A673 (cell line): ENCODE results near the gene GIMAP1. TPM values are rescaled to one million over a fixed set of nuclear protein-coding genes. Genes with fewer than 3 reads are reported as not detected.
A peak's percentile ranks its signal among the peaks of the same experiment; 100 is the strongest.

Experiments used
- BruUV-seq: library from RNA; stranded (reverse); fragments of 400-500 nt; replicated peaks from 2 replicates; lab custom pipeline; 2021; lab: Mats Ljungman, UMichigan
- CTCF ChIA-PET: fragments of 300-600 bp; sonication (Branson Sonifier 250); formaldehyde crosslinking; loops from one replicate; lab custom pipeline; 2022; ENCODE audit warnings: antibody characterized with exemption; lab: Charles Lee
- POLR2A ChIA-PET: fragments of 300-600 bp; sonication (Branson Sonifier 250); formaldehyde crosslinking; loops from one replicate; lab custom pipeline; 2022; ENCODE audit warnings: antibody characterized with exemption; ENCODE audit not compliant: low non-redundant PET; lab: Charles Lee
- DNase-seq: peaks from one replicate; pipeline ENCODE4 v3.0.0-alpha.2; 2015; ENCODE audit warnings: low spot score
- H3K27ac ChIP-seq: fragments of 200-600 bp; sonication (generic); 2 replicates; pipeline ENCODE4 v1.5.1; 2016; ENCODE audit warnings: mixed run types, low read depth, mild to moderate bottlenecking, mixed read lengths, antibody characterized with exemption, low read length; ENCODE audit not compliant: poor library complexity, severe bottlenecking
- H3K27me3 ChIP-seq: fragments of 200-600 bp; sonication (generic); replicated peaks from 2 replicates; pipeline ENCODE4 v1.6.1; 2017; ENCODE audit warnings: mixed run types, low read depth, mild to moderate bottlenecking, mixed read lengths, antibody characterized with exemption, low read length; ENCODE audit not compliant: insufficient read depth, poor library complexity
- H3K36me3 ChIP-seq: fragments of 200-600 bp; sonication (generic); 2 replicates; pipeline ENCODE4 v1.6.1; 2016; ENCODE audit warnings: mixed run types, mild to moderate bottlenecking, mixed read lengths, antibody characterized with exemption, low read length; ENCODE audit not compliant: insufficient read depth, poor library complexity, severe bottlenecking
- H3K4me1 ChIP-seq: fragments of 200-600 bp; sonication (generic); 2 replicates; pipeline ENCODE4 v1.6.1; 2017; ENCODE audit warnings: mixed run types, mild to moderate bottlenecking, mixed read lengths, antibody characterized with exemption, low read length; ENCODE audit not compliant: insufficient read depth, poor library complexity, severe bottlenecking
- H3K4me3 ChIP-seq: fragments of 200-600 bp; sonication (generic); 2 replicates; pipeline ENCODE4 v1.5.1; 2016; ENCODE audit warnings: low read depth, mixed run types, mild to moderate bottlenecking, mixed read lengths, low read length; ENCODE audit not compliant: poor library complexity, severe bottlenecking
- H3K9me3 ChIP-seq: fragments of 200-600 bp; sonication (generic); 2 replicates; pipeline ENCODE4 v1.6.1; 2016; ENCODE audit warnings: mixed run types, low read depth, mild to moderate bottlenecking, mixed read lengths, antibody characterized with exemption, low read length; ENCODE audit not compliant: poor library complexity, severe bottlenecking
- CTCF ChIP-seq: fragments of 300-800, 200-600 bp; sonication (generic); conservative IDR thresholded peaks from 2 replicates; pipeline ENCODE4 v1.5.1; 2017; ENCODE audit warnings: low read depth, mild to moderate bottlenecking, antibody characterized with exemption, low read length, moderate library complexity, mixed read lengths
- EZH2 ChIP-seq: fragments of 200-600 bp; sonication (generic); IDR thresholded peaks from 2 replicates; pipeline ENCODE4 v1.6.1; 2017; ENCODE audit warnings: borderline replicate concordance, low read depth, mild to moderate bottlenecking, mixed read lengths, antibody characterized with exemption, low read length; ENCODE audit not compliant: poor library complexity, severe bottlenecking
- intact Hi-C: fragments of 100-400 bp; cut with micrococcal nuclease; formaldehyde crosslinking; loops from one replicate; pipeline ENCODE4 v1.10.0; 2022; ENCODE audit not compliant: unreplicated experiment
- total RNA-seq: library from RNA; stranded (reverse); gene quantifications from 2 replicates; pipeline ENCODE4 v1.2.3, GENCODE V29; 2021

GIMAP1 gene
- total RNA-seq, 1 experiment from 2014 or later, result not detected

- Histone ChIP-seq H3K36me3 (no peaks in the 10 kb centered on the region), H3K27me3 (no peaks in the 10 kb centered on the region), H3K9me3 (no peaks in the 10 kb centered on the region), H3K4me3 (no peak overlapping the region), H3K4me1 (no peaks in the 10 kb centered on the region), H3K27ac (no peak overlapping the region)
- no peak for TF ChIP-seq CTCF
- TF ChIP-seq EZH2, result no peak
- ChIA-PET CTCF (no interaction called here), POLR2A (no interaction called here)
- no TSS peak for BruUV-seq
- intact Hi-C loops, result no loop called here
- DNase-seq, result no peak
Observed at GRCh38 chr7:150738092-150738491, 21.7 kb downstream of the GIMAP1 start.

GRCh38 chr7:150738591-150739001, 22.2 kb downstream of the GIMAP1 start:
- Histone ChIP-seq H3K4me1 (no peaks in the 10 kb centered on the region), H3K36me3 (no peaks in the 10 kb centered on the region), H3K27me3 (no peaks in the 10 kb centered on the region), H3K27ac (no peak overlapping the region), H3K4me3 (no peak overlapping the region), H3K9me3 (no peaks in the 10 kb centered on the region)
- CTCF ChIA-PET, result no interaction called here
- no TSS peak for BruUV-seq
- intact Hi-C loops, result no loop called here
- no peak for TF ChIP-seq CTCF
- TF ChIP-seq EZH2, result no peak
- DNase-seq, result no peak
- POLR2A ChIA-PET, result no interaction called here

GRCh38 chr7:150739033-150739432, 22.6 kb downstream of the GIMAP1 start:
- Histone ChIP-seq H3K27me3 (no peaks in the 10 kb centered on the region), H3K4me3 (no peak overlapping the region)
- CTCF ChIA-PET, result no interaction called here

More at GRCh38 chr7:150739033-150739432, 22.6 kb downstream of the GIMAP1 start:
- H3K4me1 ChIP-seq, result no peaks in the 10 kb centered on the region
- H3K36me3 ChIP-seq, result no peaks in the 10 kb centered on the region
- H3K9me3 ChIP-seq, result no peaks in the 10 kb centered on the region
- POLR2A ChIA-PET, result no interaction called here
- DNase-seq, result no peak
- TF ChIP-seq EZH2, result no peak
- TF ChIP-seq CTCF, result peak; percentile 35; the same call in 1 of the 2 replicates
- intact Hi-C loops, result no loop called here
- H3K27ac ChIP-seq, result no peak overlapping the region
- BruUV-seq, result no TSS peak
